K562 (cell line): Measurements from ENCODE around the gene U2SURP. TPM values are rescaled to one million over a fixed set of nuclear protein-coding genes. Genes with fewer than 3 reads are reported as not detected.

Experiments
- CBX5 ChIP-seq: IDR thresholded peaks from 2 replicates; pipeline ENCODE4 v1.6.1; 2014; ENCODE audit warnings: low read depth, borderline replicate concordance
- CLOCK ChIP-seq: fragments of 250-450 bp; sonication (Bioruptor Pico); IDR thresholded peaks from 2 replicates; pipeline ENCODE4 v1.4.0; 2020; ENCODE audit warnings: mild to moderate bottlenecking, moderate library complexity, borderline replicate concordance
- ELF1 ChIP-seq: fragments of 200-800 bp; sonication (Bioruptor generic); IDR thresholded peaks from 2 replicates; pipeline ENCODE4 v1.6.1; 2016; ENCODE audit warnings: missing genetic modification characterization, missing compliant biosample characterization
- IRF2 ChIP-seq: sonication (generic); formaldehyde crosslinking; IDR thresholded peaks from 2 replicates; pipeline ENCODE4 v1.8.1; 2022; ENCODE audit warnings: mild to moderate bottlenecking, missing genetic modification reagents
- JUN ChIP-seq, 2 experiments: sonication (generic) in 1 of 2; formaldehyde crosslinking in 1 of 2; IDR thresholded peaks; 2 replicates each; pipeline versions ENCODE4 v1.6.1 to v1.8.0; 2012 to 2022; ENCODE audit warnings: borderline replicate concordance in 2 of 2, mild to moderate bottlenecking in 2 of 2, improper control_type of control experiment in 1 of 2, low read depth in 1 of 2, low read length in 1 of 2, missing genetic modification reagents in 1 of 2
- MAFG ChIP-seq: fragments of 450-650 bp; conservative IDR thresholded peaks from 2 replicates; pipeline ENCODE4 v1.6.1; 2016; ENCODE audit warnings: missing genetic modification characterization, missing compliant biosample characterization
- MAFK ChIP-seq: IDR thresholded peaks from 2 replicates; pipeline ENCODE4 v1.6.1; 2011; ENCODE audit warnings: low read length, improper control_type of control experiment
- MTA1 ChIP-seq: fragments of 450-650 bp; IDR thresholded peaks from 2 replicates; pipeline ENCODE4 v1.6.1; 2017; ENCODE audit warnings: borderline replicate concordance
- MTF1 ChIP-seq: fragments of 250-450 bp; sonication (Bioruptor Pico); IDR thresholded peaks from 2 replicates; pipeline ENCODE4 v1.9.0; 2021; ENCODE audit warnings: moderate library complexity, mild to moderate bottlenecking, inconsistent platforms, borderline replicate concordance
- NCOR1 ChIP-seq: fragments of 450-650 bp; IDR thresholded peaks from 2 replicates; pipeline ENCODE4 v1.6.1; 2016; ENCODE audit warnings: mild to moderate bottlenecking, moderate library complexity
- PRPF4 ChIP-seq: fragments of 200-400 bp; formaldehyde crosslinking; IDR thresholded peaks from one replicate; pipeline ENCODE4 v1.6.1; 2017; ENCODE audit warnings: low read length, low read depth, mild to moderate bottlenecking; ENCODE audit not compliant: insufficient read depth, poor library complexity, severe bottlenecking
- RFX7 ChIP-seq: fragments of 250-450 bp; sonication (Bioruptor Pico); IDR thresholded peaks from 2 replicates; pipeline ENCODE4 v1.5.1; 2021; ENCODE audit warnings: mild to moderate bottlenecking
- SIN3B ChIP-seq: fragments of 450-650 bp; IDR thresholded peaks from 2 replicates; pipeline ENCODE4 v1.6.1; 2017; ENCODE audit warnings: low read depth, mild to moderate bottlenecking, moderate library complexity
- SNIP1 ChIP-seq: fragments of 450-650 bp; IDR thresholded peaks from 2 replicates; pipeline ENCODE4 v1.7.1; 2017; ENCODE audit warnings: low read depth, mild to moderate bottlenecking
- SUPT5H ChIP-seq: fragments of 450-650 bp; IDR thresholded peaks from 2 replicates; pipeline ENCODE4 v1.6.1; 2016
- TEAD2 ChIP-seq: fragments of 450-650 bp; IDR thresholded peaks from 2 replicates; pipeline ENCODE4 v1.6.1; 2016; ENCODE audit warnings: missing genetic modification characterization, control low read depth, missing compliant biosample characterization
- TRIM25 ChIP-seq: fragments of 450-650 bp; IDR thresholded peaks from 2 replicates; pipeline ENCODE4 v1.7.0; 2016; ENCODE audit warnings: borderline replicate concordance
- U2AF2 ChIP-seq: fragments of 200-400 bp; formaldehyde crosslinking; optimal IDR thresholded peaks from 2 replicates; pipeline ENCODE3; 2017; ENCODE audit warnings: low read depth, mild to moderate bottlenecking, low read length
- USF2 ChIP-seq: sonication (generic); formaldehyde crosslinking; IDR thresholded peaks from 2 replicates; pipeline ENCODE4 v1.5.0; 2020; ENCODE audit warnings: missing genetic modification reagents
- ZNF143 ChIP-seq: sonication (generic); formaldehyde crosslinking; IDR thresholded peaks from 2 replicates; pipeline ENCODE4 v1.9.0; 2022; ENCODE audit warnings: mild to moderate bottlenecking, missing genetic modification reagents
- ZNF75A ChIP-seq: fragments of 450-650 bp; formaldehyde crosslinking; IDR thresholded peaks from 2 replicates; pipeline ENCODE4 v1.4.0; 2020; ENCODE audit warnings: mild to moderate bottlenecking
- ZNF830 ChIP-seq: fragments of 250-450 bp; sonication (Bioruptor Pico); IDR thresholded peaks from 2 replicates; pipeline ENCODE4 v1.5.0; 2021; ENCODE audit warnings: mild to moderate bottlenecking
- polyA plus RNA-seq, 8 experiments: library from polyadenylated mRNA; depleted of rRNA in 4 of 8; stranded (reverse) in 5 of 8; unstranded in 3 of 8; fragments of >200 nt; fragmentation: Nextera tagmentation in 2 of 8; fragmentation: Illumina TruSeq in 1 of 8; extraction: Ambion mirVana in 2 of 8; extraction: Trizol in 1 of 8; gene quantifications; 2 replicates each; pipeline versions ENCODE4 v1.2.1 to v1.2.3, GENCODE V29; 2011 to 2014; ENCODE audit warnings: inconsistent platforms in 1 of 8, missing spikeins in 1 of 8
- total RNA-seq, 7 experiments: library from RNA; depleted of rRNA in 6 of 7; stranded (reverse); fragments of >200 nt in 6 of 7; fragmentation: Illumina TruSeq in 2 of 7; extraction: Trizol in 2 of 7; gene quantifications; 2 replicates each; pipeline versions ENCODE4 v1.2.1 to v1.2.3, GENCODE V29; 2011 to 2021; ENCODE audit warnings: low replicate concordance in 1 of 7

Gene U2SURP
- total and polyA plus RNA-seq, 9 of the 15 experiments (the other 6 are each of a cell fraction or from before 2014, with no cell fraction given), result 128 to 322 (median 191) TPM

GRCh38 chr3:143084856-143085731 lies 83.7 kb downstream of the U2SURP start (continued):
- TF ChIP-seq CLOCK (CRISPR knock-in tag) (no peak; the same call in 1 of the 2 replicates), TEAD2 (tag) (peak; percentile 69; the same call in 1 of the 2 replicates), ELF1 (tag) (no peak), TRIM25 (no peak; the same call in 1 of the 2 replicates), RFX7 (no peak), PRPF4 (no peak), MTF1 (CRISPR knock-in tag) (0 out of 2 replicates have a peak, but pooled peaks have one; percentile 25), SNIP1 (peak; percentile 77), ZNF143 (CRISPR knock-in tag) (no peak), IRF2 (CRISPR knock-in tag) (no peak), MAFK (peak; percentile 61), JUN (IDR thresholded peaks at IDR 0.05; ENCODE audit: borderline replicate concordance, low read depth, low read length) (peak; percentile 88; the same call in 1 of the 2 replicates), JUN (CRISPR knock-in tag; IDR thresholded peaks at IDR 0.05; ENCODE audit: borderline replicate concordance) (peak; percentile 63; the same call in 1 of the 2 replicates), U2AF2 (no peak), SUPT5H (peak; percentile 47; the same call in 1 of the 2 replicates), MTA1 (peak; percentile 65; the same call in 1 of the 2 replicates), ZNF75A (CRISPR knock-in tag) (no peak), ZNF830 (CRISPR knock-in tag) (no peak), SIN3B (no peak), CBX5 (peak; percentile 82; the same call in 1 of the 2 replicates), USF2 (CRISPR knock-in tag) (no peak), MAFG (tag) (peak; percentile 70), NCOR1 (peak; percentile 100)
